ENCODE results near the gene SAXO2.

- TF ChIP-seq CTCF (conservative IDR thresholded peaks at IDR 0.05 in 1 of 2, IDR thresholded peaks at IDR 0.05 in 1 of 2; ENCODE audit: low read depth in 1 of 2, low read length in 2 of 2) (no peak), EZH2 (IDR thresholded peaks at IDR 0.05; ENCODE audit: low read length, missing control alignments) (no peak)
These were observed 42.1 kb downstream of the SAXO2 start for GRCh38 chr15:82304778-82305090.

Measured in fibroblast of lung (primary cell).